Measurements from ENCODE around the gene PEX1. TPM values are rescaled to one million over a fixed set of nuclear protein-coding genes. Genes with fewer than 3 reads are reported as not detected.
A peak's percentile ranks its signal among the peaks of the same experiment; 100 is the strongest.

PEX1 gene
- polyA plus RNA-seq (2012; ENCODE audit: low read depth, missing spikeins) = 6.3 TPM

- DNase-seq (ENCODE audit: insufficient read length, low spot score) = peak; percentile 80
- TF ChIP-seq SPI1 (IDR thresholded peaks at IDR 0.05; ENCODE audit: low read depth, low read length) (no peak), POLR2AphosphoS5 (IDR thresholded peaks at IDR 0.05; ENCODE audit: low read depth, low read length) (peak; percentile 85), TAF1 (IDR thresholded peaks at IDR 0.05; ENCODE audit: low read depth, low read length) (peak; percentile 83), POLR2A (IDR thresholded peaks at IDR 0.05; ENCODE audit: low read depth, low read length) (peak; percentile 87), PAX5 (IDR thresholded peaks at IDR 0.05; ENCODE audit: insufficient read depth, low read length, severe bottlenecking) (no peak), POU2F2 (IDR thresholded peaks at IDR 0.05; ENCODE audit: low read depth, low read length) (0 out of 2 replicates have a peak, but pooled peaks have one; percentile 31)
- FAIRE-seq = peak; percentile 95
Observed at GRCh38 chr7:92528188-92528957, at the start of gene PEX1, which contains the start of gene RBM48. TSS of gene PEX1 (minus strand) at chr7:92528520. CDS start at chr7:92528435, 85 bp downstream. TSS of gene RBM48 (plus strand) at chr7:92528795. CDS start at chr7:92528814, 19 bp downstream.

- TF ChIP-seq TAF1 (IDR thresholded peaks at IDR 0.05; ENCODE audit: low read depth, low read length) = no peak
- no peak for TF ChIP-seq PAX5 (IDR thresholded peaks at IDR 0.05; ENCODE audit: insufficient read depth, low read length, severe bottlenecking)
- TF ChIP-seq POLR2AphosphoS5 (IDR thresholded peaks at IDR 0.05; ENCODE audit: low read depth, low read length) = no peak
- no peak for TF ChIP-seq POLR2A (IDR thresholded peaks at IDR 0.05; ENCODE audit: low read depth, low read length)
- TF ChIP-seq SPI1 (IDR thresholded peaks at IDR 0.05; ENCODE audit: low read depth, low read length) = no peak
- TF ChIP-seq POU2F2 (IDR thresholded peaks at IDR 0.05; ENCODE audit: low read depth, low read length) = no peak
- DNase-seq (ENCODE audit: insufficient read length, low spot score) = no peak
- FAIRE-seq = peak; percentile 13
Observed at GRCh38 chr7:92576296-92576695, 48.0 kb upstream of the PEX1 start.

- FAIRE-seq (no peak), DNase-seq (ENCODE audit: insufficient read length, low spot score) (no peak)
- TF ChIP-seq POLR2A (IDR thresholded peaks at IDR 0.05; ENCODE audit: low read depth, low read length) = no peak
- no peak for TF ChIP-seq PAX5 (IDR thresholded peaks at IDR 0.05; ENCODE audit: insufficient read depth, low read length, severe bottlenecking)
- no peak for TF ChIP-seq SPI1 (IDR thresholded peaks at IDR 0.05; ENCODE audit: low read depth, low read length)
- no peak for TF ChIP-seq POU2F2 (IDR thresholded peaks at IDR 0.05; ENCODE audit: low read depth, low read length)
- TF ChIP-seq TAF1 (IDR thresholded peaks at IDR 0.05; ENCODE audit: low read depth, low read length) = no peak
- TF ChIP-seq POLR2AphosphoS5 (IDR thresholded peaks at IDR 0.05; ENCODE audit: low read depth, low read length) = no peak
Observed at GRCh38 chr7:92569137-92569536, 40.8 kb upstream of the PEX1 start.

GRCh38 chr7:92567460-92567859, 39.1 kb upstream of the PEX1 start:
- TF ChIP-seq PAX5 (IDR thresholded peaks at IDR 0.05; ENCODE audit: insufficient read depth, low read length, severe bottlenecking) (no peak), POLR2AphosphoS5 (IDR thresholded peaks at IDR 0.05; ENCODE audit: low read depth, low read length) (no peak), POU2F2 (IDR thresholded peaks at IDR 0.05; ENCODE audit: low read depth, low read length) (no peak), TAF1 (IDR thresholded peaks at IDR 0.05; ENCODE audit: low read depth, low read length) (no peak), POLR2A (IDR thresholded peaks at IDR 0.05; ENCODE audit: low read depth, low read length) (no peak), SPI1 (IDR thresholded peaks at IDR 0.05; ENCODE audit: low read depth, low read length) (no peak)
- DNase-seq (ENCODE audit: insufficient read length, low spot score) = no peak
- no peak for FAIRE-seq

- TF ChIP-seq POLR2AphosphoS5 (IDR thresholded peaks at IDR 0.05; ENCODE audit: low read depth, low read length) (no peak), TAF1 (IDR thresholded peaks at IDR 0.05; ENCODE audit: low read depth, low read length) (no peak), POU2F2 (IDR thresholded peaks at IDR 0.05; ENCODE audit: low read depth, low read length) (no peak), POLR2A (IDR thresholded peaks at IDR 0.05; ENCODE audit: low read depth, low read length) (no peak), SPI1 (IDR thresholded peaks at IDR 0.05; ENCODE audit: low read depth, low read length) (no peak), PAX5 (IDR thresholded peaks at IDR 0.05; ENCODE audit: insufficient read depth, low read length, severe bottlenecking) (no peak)
- DNase-seq (ENCODE audit: insufficient read length, low spot score) (no peak), FAIRE-seq (no peak)
Observed at GRCh38 chr7:92563345-92563744, 35.0 kb upstream of the PEX1 start.

- no peak for DNase-seq (ENCODE audit: insufficient read length, low spot score)
- TF ChIP-seq TAF1 (IDR thresholded peaks at IDR 0.05; ENCODE audit: low read depth, low read length) (no peak), POU2F2 (IDR thresholded peaks at IDR 0.05; ENCODE audit: low read depth, low read length) (no peak), POLR2A (IDR thresholded peaks at IDR 0.05; ENCODE audit: low read depth, low read length) (no peak), PAX5 (IDR thresholded peaks at IDR 0.05; ENCODE audit: insufficient read depth, low read length, severe bottlenecking) (no peak), POLR2AphosphoS5 (IDR thresholded peaks at IDR 0.05; ENCODE audit: low read depth, low read length) (no peak), SPI1 (IDR thresholded peaks at IDR 0.05; ENCODE audit: low read depth, low read length) (no peak)
- FAIRE-seq = no peak
Observed at GRCh38 chr7:92560602-92561001, 32.3 kb upstream of the PEX1 start.

- DNase-seq (ENCODE audit: insufficient read length, low spot score) (no peak), FAIRE-seq (no peak)
- TF ChIP-seq SPI1 (IDR thresholded peaks at IDR 0.05; ENCODE audit: low read depth, low read length) (no peak), POLR2A (IDR thresholded peaks at IDR 0.05; ENCODE audit: low read depth, low read length) (peak; percentile 61; the same call in 1 of the 2 replicates), POU2F2 (IDR thresholded peaks at IDR 0.05; ENCODE audit: low read depth, low read length) (no peak)
Observed at GRCh38 chr7:92557808-92558362, 29.6 kb upstream of the PEX1 start.

- FAIRE-seq (no peak), DNase-seq (ENCODE audit: insufficient read length, low spot score) (no peak)
- TF ChIP-seq POLR2AphosphoS5 (IDR thresholded peaks at IDR 0.05; ENCODE audit: low read depth, low read length) (no peak; the same call in 1 of the 2 replicates), PAX5 (IDR thresholded peaks at IDR 0.05; ENCODE audit: insufficient read depth, low read length, severe bottlenecking) (no peak), SPI1 (IDR thresholded peaks at IDR 0.05; ENCODE audit: low read depth, low read length) (no peak), POU2F2 (IDR thresholded peaks at IDR 0.05; ENCODE audit: low read depth, low read length) (no peak), TAF1 (IDR thresholded peaks at IDR 0.05; ENCODE audit: low read depth, low read length) (no peak), POLR2A (IDR thresholded peaks at IDR 0.05; ENCODE audit: low read depth, low read length) (no peak)
Observed at GRCh38 chr7:92557249-92557648, 28.9 kb upstream of the PEX1 start.

GRCh38 chr7:92550194-92550593, 21.9 kb upstream of the PEX1 start:
- TF ChIP-seq POLR2A (IDR thresholded peaks at IDR 0.05; ENCODE audit: low read depth, low read length) (no peak), SPI1 (IDR thresholded peaks at IDR 0.05; ENCODE audit: low read depth, low read length) (no peak), TAF1 (IDR thresholded peaks at IDR 0.05; ENCODE audit: low read depth, low read length) (no peak), POLR2AphosphoS5 (IDR thresholded peaks at IDR 0.05; ENCODE audit: low read depth, low read length) (no peak), PAX5 (IDR thresholded peaks at IDR 0.05; ENCODE audit: insufficient read depth, low read length, severe bottlenecking) (no peak), POU2F2 (IDR thresholded peaks at IDR 0.05; ENCODE audit: low read depth, low read length) (no peak)
- DNase-seq (ENCODE audit: insufficient read length, low spot score) (no peak), FAIRE-seq (no peak)
